Chondrocyte (in vitro differentiated cells): ENCODE results near the gene AKAP3. TPM values are rescaled to one million over a fixed set of nuclear protein-coding genes. Genes with fewer than 3 reads are reported as not detected.

Source experiments
- DNase-seq: peaks from one replicate; pipeline ENCODE4 v3.0.0; 2021; ENCODE audit warnings: mixed read lengths, low spot score
- H3K27ac Mint-ChIP-seq: one replicate; pipeline ENCODE4 v1.8.0; 2021; ENCODE audit warnings: mild to moderate bottlenecking, moderate library complexity, mixed read lengths; ENCODE audit not compliant: unreplicated experiment
- H3K27me3 Mint-ChIP-seq: 2 replicates; pipeline ENCODE4 v1.8.0; 2021; ENCODE audit warnings: low read depth, mixed read lengths
- H3K36me3 Mint-ChIP-seq: 2 replicates; pipeline ENCODE4 v1.8.0; 2021; ENCODE audit warnings: low read depth, mixed read lengths
- H3K4me1 Mint-ChIP-seq: 2 replicates; pipeline ENCODE4 v1.8.0; 2021; ENCODE audit warnings: low read depth, mild to moderate bottlenecking, mixed read lengths
- H3K4me3 Mint-ChIP-seq: one replicate; pipeline ENCODE4 v1.8.0; 2021; ENCODE audit warnings: mild to moderate bottlenecking, moderate library complexity, mixed read lengths; ENCODE audit not compliant: unreplicated experiment
- H3K9me3 Mint-ChIP-seq: 2 replicates; pipeline ENCODE4 v1.8.0; 2021; ENCODE audit warnings: low read depth, mixed read lengths
- CTCF ChIP-seq: fragments of 200-600 bp; sonication (generic); IDR thresholded peaks from 2 replicates; pipeline ENCODE4 v1.5.0; 2021; ENCODE audit warnings: antibody characterized with exemption, mild to moderate bottlenecking, moderate library complexity
- total RNA-seq: library from RNA; stranded (reverse); gene quantifications from 3 replicates; pipeline ENCODE4 v1.2.1, GENCODE V29; 2021

Gene AKAP3
- total RNA-seq, 1 donor from 2014 or later = 0.57 TPM

GRCh38 chr12:4665236-4665635, 16.4 kb upstream of the AKAP3 start:
- Mint-ChIP-seq H3K4me1 (peaks cover 5% of the 10 kb centered on the region), H3K27me3 (no peaks in the 10 kb centered on the region), H3K4me3 (no peak overlapping the region), H3K9me3 (no peaks in the 10 kb centered on the region), H3K27ac (no peak overlapping the region), H3K36me3 (peaks cover 50% of the 10 kb centered on the region)
- TF ChIP-seq CTCF = no peak
- no peak for DNase-seq

- H3K9me3 Mint-ChIP-seq = no peaks in the 10 kb centered on the region
- DNase-seq = no peak
- peaks cover 5% of the 10 kb centered on the region for H3K4me1 Mint-ChIP-seq
- no peak for TF ChIP-seq CTCF
- H3K27me3 Mint-ChIP-seq = no peaks in the 10 kb centered on the region
- H3K36me3 Mint-ChIP-seq = peaks cover 43% of the 10 kb centered on the region
- H3K4me3 Mint-ChIP-seq = no peak overlapping the region
- H3K27ac Mint-ChIP-seq = peak overlapping the region; percentile 10
Measured at GRCh38 chr12:4663971-4664505, 15.2 kb upstream of the AKAP3 start.

GRCh38 chr12:4653691-4654090, 4.8 kb upstream of the AKAP3 start:
- no peaks in the 10 kb centered on the region for H3K9me3 Mint-ChIP-seq
- no peak for TF ChIP-seq CTCF
- no peak overlapping the region for H3K4me3 Mint-ChIP-seq
- H3K36me3 Mint-ChIP-seq = peaks cover 20% of the 10 kb centered on the region
- H3K27me3 Mint-ChIP-seq = no peaks in the 10 kb centered on the region
- no peak overlapping the region for H3K27ac Mint-ChIP-seq
- peaks cover 19% of the 10 kb centered on the region for H3K4me1 Mint-ChIP-seq
- no peak for DNase-seq

- Mint-ChIP-seq H3K4me3 (no peak overlapping the region), H3K36me3 (peaks cover 20% of the 10 kb centered on the region), H3K4me1 (peaks cover 23% of the 10 kb centered on the region), H3K27me3 (no peaks in the 10 kb centered on the region), H3K27ac (no peak overlapping the region), H3K9me3 (no peaks in the 10 kb centered on the region)
- no peak for TF ChIP-seq CTCF
- DNase-seq = no peak
Measured at GRCh38 chr12:4653257-4653656, 4.4 kb upstream of the AKAP3 start.

- peak overlapping the region; percentile 99 for H3K4me3 Mint-ChIP-seq
- DNase-seq = no peak
- H3K27me3 Mint-ChIP-seq = no peaks in the 10 kb centered on the region
- peaks cover 31% of the 10 kb centered on the region for H3K4me1 Mint-ChIP-seq
- H3K27ac Mint-ChIP-seq = peak overlapping the region; percentile 97
- no peaks in the 10 kb centered on the region for H3K9me3 Mint-ChIP-seq
- no peak for TF ChIP-seq CTCF
- no peaks in the 10 kb centered on the region for H3K36me3 Mint-ChIP-seq
Measured at GRCh38 chr12:4649358-4649661, 459 bp upstream of the AKAP3 start.
